HEK293 (cell line): ENCODE measurements around the gene STK39.

ENCODE experiments used
- CTCF ChIA-PET: fragments of 350-600 bp; formaldehyde crosslinking; extraction: SDS; loops from one replicate; lab custom pipeline; 2021; ENCODE audit warnings: antibody characterized with exemption; lab: Yijun Ruan, JAX
- POLR2A ChIA-PET: fragments of 300-600 bp; formaldehyde crosslinking; extraction: SDS; loops from one replicate; lab custom pipeline; 2020; ENCODE audit warnings: antibody characterized with exemption, inconsistent platforms; lab: Yijun Ruan, JAX
- H3K27ac ChIP-seq: fragments of 200-500 bp; sonication (Bioruptor generic); 2 replicates; pipeline ENCODE4 v1.5.1; 2014; ENCODE audit warnings: low read depth, low read length, control low read depth, inconsistent platforms; ENCODE audit errors: extremely low read depth
- H3K36me3 ChIP-seq, 2 experiments: fragments of 200-500 bp in 1 of 2; sonication (Bioruptor generic) in 1 of 2; 1 replicate in 1 of 2; 2 replicates in 1 of 2; pipeline ENCODE4 v1.5.1; 2014 to 2017; ENCODE audit warnings: inconsistent platforms in 2 of 2, low read length in 2 of 2; ENCODE audit not compliant: control insufficient read depth in 2 of 2, insufficient read depth in 1 of 2
- H3K4me1 ChIP-seq: fragments of 200-500 bp; sonication (Bioruptor generic); 2 replicates; pipeline ENCODE4 v1.5.1; 2014; ENCODE audit warnings: mild to moderate bottlenecking, low read length, inconsistent platforms; ENCODE audit not compliant: control insufficient read depth, insufficient read depth
- H3K4me3 ChIP-seq: 2 replicates; pipeline ENCODE4 v1.5.1; 2011; ENCODE audit warnings: low read depth, mild to moderate bottlenecking, control low read depth, low read length, moderate library complexity
- H3K9me3 ChIP-seq: fragments of 200-500 bp; sonication (Bioruptor generic); 2 replicates; pipeline ENCODE4 v1.5.1; 2014; ENCODE audit warnings: low read depth, low read length, inconsistent platforms; ENCODE audit not compliant: control insufficient read depth, insufficient read depth
- MZF1 ChIP-seq: fragments of 450-650 bp; formaldehyde crosslinking; IDR thresholded peaks from 2 replicates; pipeline ENCODE4 v1.5.1; 2017; ENCODE audit warnings: missing biosample characterization, missing genetic modification characterization, borderline replicate concordance
- ZBTB7A ChIP-seq: fragments of 450-650 bp; formaldehyde crosslinking; IDR thresholded peaks from 2 replicates; pipeline ENCODE4 v1.5.1; 2016; ENCODE audit warnings: low read depth, missing biosample characterization, missing genetic modification characterization
- ZBTB8A ChIP-seq: fragments of 450-650 bp; formaldehyde crosslinking; IDR thresholded peaks from 2 replicates; pipeline ENCODE4 v1.5.1; 2016; ENCODE audit warnings: missing biosample characterization, missing genetic modification characterization
- ZNF138 ChIP-seq: fragments of 450-650 bp; formaldehyde crosslinking; IDR thresholded peaks from 2 replicates; pipeline ENCODE4 v1.5.1; 2016; ENCODE audit warnings: missing biosample characterization, missing genetic modification characterization, borderline replicate concordance
- ZNF202 ChIP-seq: fragments of 450-650 bp; formaldehyde crosslinking; IDR thresholded peaks from 2 replicates; pipeline ENCODE4 v1.5.1; 2016; ENCODE audit warnings: missing biosample characterization, missing genetic modification characterization, borderline replicate concordance
- ZNF211 ChIP-seq: fragments of 450-650 bp; formaldehyde crosslinking; IDR thresholded peaks from 2 replicates; pipeline ENCODE4 v1.5.1; 2016; ENCODE audit warnings: low read depth, missing biosample characterization, missing genetic modification characterization
- ZNF214 ChIP-seq: fragments of 450-650 bp; formaldehyde crosslinking; IDR thresholded peaks from 2 replicates; pipeline ENCODE4 v1.5.1; 2017; ENCODE audit warnings: missing biosample characterization, mild to moderate bottlenecking, missing genetic modification characterization, borderline replicate concordance
- ZNF23 ChIP-seq: fragments of 450-650 bp; formaldehyde crosslinking; IDR thresholded peaks from 2 replicates; pipeline ENCODE4 v1.5.1; 2016; ENCODE audit warnings: missing biosample characterization, missing genetic modification characterization, borderline replicate concordance
- ZNF24 ChIP-seq: fragments of 450-650 bp; formaldehyde crosslinking; IDR thresholded peaks from 2 replicates; pipeline ENCODE4 v1.5.1; 2016; ENCODE audit warnings: missing biosample characterization, missing genetic modification characterization
- ZNF274 ChIP-seq, 2 experiments: fragments of 200-500 bp in 1 of 2; fragments of 450-650 bp in 1 of 2; sonication (Bioruptor generic) in 1 of 2; formaldehyde crosslinking in 1 of 2; IDR thresholded peaks; 2 replicates each; pipeline versions ENCODE4 v1.5.1 to v1.6.1; 2014 to 2016; ENCODE audit warnings: borderline replicate concordance in 1 of 2, inconsistent platforms in 1 of 2, low read length in 1 of 2, missing biosample characterization in 1 of 2, missing genetic modification characterization in 1 of 2
- ZNF416 ChIP-seq: fragments of 450-650 bp; formaldehyde crosslinking; IDR thresholded peaks from 2 replicates; pipeline ENCODE4 v1.5.1; 2016; ENCODE audit warnings: missing biosample characterization, missing genetic modification characterization
- ZNF544 ChIP-seq: fragments of 450-650 bp; formaldehyde crosslinking; IDR thresholded peaks from 2 replicates; pipeline ENCODE4 v1.5.0; 2017; ENCODE audit warnings: missing biosample characterization, missing genetic modification characterization
- ZNF626 ChIP-seq: fragments of 450-650 bp; sonication (Bioruptor Pico); formaldehyde crosslinking; IDR thresholded peaks from 2 replicates; pipeline ENCODE4 v1.5.1; 2018; ENCODE audit warnings: missing biosample characterization, missing genetic modification characterization, inconsistent platforms
- ZNF658 ChIP-seq: fragments of 450-650 bp; formaldehyde crosslinking; IDR thresholded peaks from 2 replicates; pipeline ENCODE4; 2016; ENCODE audit warnings: missing biosample characterization, missing genetic modification characterization
- ZNF843 ChIP-seq: fragments of 450-650 bp; formaldehyde crosslinking; IDR thresholded peaks from 2 replicates; pipeline ENCODE4 v1.5.1; 2016; ENCODE audit warnings: missing biosample characterization, missing genetic modification characterization
- ZSCAN18 ChIP-seq: fragments of 450-650 bp; formaldehyde crosslinking; IDR thresholded peaks from 2 replicates; pipeline ENCODE4 v1.5.1; 2016; ENCODE audit warnings: missing biosample characterization, missing genetic modification characterization
- TF ChIP-seq, protein P1 (sequence below): fragments of 450-650 bp; formaldehyde crosslinking; IDR thresholded peaks from 2 replicates; pipeline ENCODE4 v1.5.1; 2016; ENCODE audit warnings: missing biosample characterization, missing genetic modification characterization
- TF ChIP-seq, protein P2 (sequence below): fragments of 450-650 bp; formaldehyde crosslinking; IDR thresholded peaks from 2 replicates; pipeline ENCODE4 v1.5.1; 2016; ENCODE audit warnings: missing biosample characterization, missing genetic modification characterization

STK39 gene

GRCh38 chr2:167943897-167944296 lies 303.5 kb downstream of the STK39 start:
- no peak overlapping the region for H3K4me3 ChIP-seq
- H3K27ac ChIP-seq: no peak overlapping the region
- POLR2A ChIA-PET: no interaction called here
- H3K9me3 ChIP-seq: no peaks in the 10 kb centered on the region
- CTCF ChIA-PET: interaction anchor here (1.6 kb wide), 1 partner anchor 23 kb away, joined by 3 read pairs; no protein-coding TSS in a partner anchor
- no peaks in the 10 kb centered on the region for H3K36me3 ChIP-seq
- TF ChIP-seq ZNF843 (tag by site-specific recombination): no peak
- TF ChIP-seq ZNF274 (IDR thresholded peaks at IDR 0.05; ENCODE audit: low read length): no peak
- TF ChIP-seq ZNF274 (tag by site-specific recombination; IDR thresholded peaks at IDR 0.05; ENCODE audit: borderline replicate concordance): no peak
- TF ChIP-seq ZBTB8A (tag by site-specific recombination): no peak
- TF ChIP-seq ZNF211 (tag by site-specific recombination): no peak
- no peak for TF ChIP-seq ZNF214 (tag by site-specific recombination)
- TF ChIP-seq ZNF626 (tag by site-specific recombination): no peak
- no peak for TF ChIP-seq ZNF416 (tag by site-specific recombination)
- TF ChIP-seq ZNF23 (tag by site-specific recombination): no peak
- TF ChIP-seq ZNF24 (tag by site-specific recombination): no peak
- no peak for TF ChIP-seq MZF1 (tag by site-specific recombination)
- TF ChIP-seq ZNF544 (tag by site-specific recombination): no peak
- TF ChIP-seq, protein P1, sequence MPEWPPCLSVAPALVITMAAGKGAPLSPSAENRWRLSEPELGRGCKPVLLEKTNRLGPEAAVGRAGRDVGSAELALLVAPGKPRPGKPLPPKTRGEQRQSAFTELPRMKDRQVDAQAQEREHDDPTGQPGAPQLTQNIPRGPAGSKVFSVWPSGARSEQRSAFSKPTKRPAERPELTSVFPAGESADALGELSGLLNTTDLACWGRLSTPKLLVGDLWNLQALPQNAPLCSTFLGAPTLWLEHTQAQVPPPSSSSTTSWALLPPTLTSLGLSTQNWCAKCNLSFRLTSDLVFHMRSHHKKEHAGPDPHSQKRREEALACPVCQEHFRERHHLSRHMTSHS (tag by site-specific recombination): no peak
- TF ChIP-seq, protein P2, sequence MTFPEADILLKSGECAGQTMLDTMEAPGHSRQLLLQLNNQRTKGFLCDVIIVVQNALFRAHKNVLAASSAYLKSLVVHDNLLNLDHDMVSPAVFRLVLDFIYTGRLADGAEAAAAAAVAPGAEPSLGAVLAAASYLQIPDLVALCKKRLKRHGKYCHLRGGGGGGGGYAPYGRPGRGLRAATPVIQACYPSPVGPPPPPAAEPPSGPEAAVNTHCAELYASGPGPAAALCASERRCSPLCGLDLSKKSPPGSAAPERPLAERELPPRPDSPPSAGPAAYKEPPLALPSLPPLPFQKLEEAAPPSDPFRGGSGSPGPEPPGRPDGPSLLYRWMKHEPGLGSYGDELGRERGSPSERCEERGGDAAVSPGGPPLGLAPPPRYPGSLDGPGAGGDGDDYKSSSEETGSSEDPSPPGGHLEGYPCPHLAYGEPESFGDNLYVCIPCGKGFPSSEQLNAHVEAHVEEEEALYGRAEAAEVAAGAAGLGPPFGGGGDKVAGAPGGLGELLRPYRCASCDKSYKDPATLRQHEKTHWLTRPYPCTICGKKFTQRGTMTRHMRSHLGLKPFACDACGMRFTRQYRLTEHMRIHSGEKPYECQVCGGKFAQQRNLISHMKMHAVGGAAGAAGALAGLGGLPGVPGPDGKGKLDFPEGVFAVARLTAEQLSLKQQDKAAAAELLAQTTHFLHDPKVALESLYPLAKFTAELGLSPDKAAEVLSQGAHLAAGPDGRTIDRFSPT (tag by site-specific recombination): no peak
- no peak for TF ChIP-seq ZBTB7A (tag by site-specific recombination)
- TF ChIP-seq ZSCAN18 (tag by site-specific recombination): no peak
- no peak for TF ChIP-seq ZNF658
- TF ChIP-seq ZNF138 (tag by site-specific recombination): no peak
- no peak for TF ChIP-seq ZNF202
- no peaks in the 10 kb centered on the region; the same call in 1 of the 2 replicates for H3K4me1 ChIP-seq

- Histone ChIP-seq H3K27ac (no peak overlapping the region), H3K36me3 (no peaks in the 10 kb centered on the region), H3K4me3 (no peak overlapping the region), H3K4me1 (no peaks in the 10 kb centered on the region; the same call in 1 of the 2 replicates), H3K9me3 (no peaks in the 10 kb centered on the region)
- CTCF ChIA-PET: interaction anchor here (1.6 kb wide), 1 partner anchor 23 kb away, joined by 3 read pairs; no protein-coding TSS in a partner anchor
- POLR2A ChIA-PET: no interaction called here
- no peak for TF ChIP-seq ZNF214 (tag by site-specific recombination)
Measured at GRCh38 chr2:167943368-167943767, 304.0 kb downstream of the STK39 start.
